Measurements from ENCODE around the gene TBRG4.

The TBRG4 gene

DNA sequence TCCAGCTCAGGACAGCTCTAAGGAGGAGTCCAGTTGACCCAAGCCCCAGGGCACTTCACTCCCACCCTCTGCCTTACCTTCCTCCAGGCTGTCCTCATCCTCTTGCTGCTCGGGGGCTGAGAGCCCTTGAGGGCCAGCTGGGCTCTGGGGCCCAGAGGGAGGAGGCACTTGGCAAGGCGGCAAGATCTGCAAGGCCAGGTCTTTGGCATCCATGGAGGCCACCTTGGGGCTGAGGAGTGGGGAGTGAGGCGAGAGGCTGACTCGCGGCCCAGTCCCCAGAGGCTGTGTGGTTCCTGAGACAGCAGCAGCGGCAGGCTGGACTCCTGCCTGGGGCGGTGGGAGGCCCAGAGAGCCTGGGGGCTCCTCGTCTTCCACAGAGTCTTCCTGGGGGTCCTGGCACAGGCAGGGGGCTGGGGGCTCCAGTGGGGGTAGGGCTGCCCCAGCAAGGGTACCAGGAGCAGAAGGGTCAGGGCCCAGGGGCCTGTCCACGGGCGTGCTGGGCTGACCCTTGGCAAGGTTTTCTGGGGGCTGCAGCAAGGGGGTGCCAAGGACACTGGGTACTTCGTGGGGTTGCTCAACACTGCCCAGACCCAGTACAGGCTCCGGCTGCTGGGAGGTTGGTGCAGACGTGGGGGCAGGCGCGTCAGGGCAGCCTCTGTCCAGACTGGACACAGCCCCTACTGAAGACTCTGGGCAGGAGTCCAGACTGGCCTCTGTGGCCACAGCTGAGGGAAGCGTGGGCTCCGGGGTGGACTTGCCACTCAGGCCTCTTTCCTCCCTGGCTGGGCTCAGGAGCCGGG is 29.3 kb downstream of the TBRG4 start:
- peak overlapping the region; percentile 76 for H3K27ac Mint-ChIP-seq (ENCODE audit: low read depth)
- peaks cover 13% of the 10 kb centered on the region for H3K4me1 Mint-ChIP-seq
- DNase-seq (ENCODE audit: low spot score in 2 of 2) (no peak), ATAC-seq (replicated peaks; ENCODE audit: extremely low read depth, poor library complexity, severe bottlenecking) (no peak)
- H3K4me3 Mint-ChIP-seq, result no peak overlapping the region
- no peaks in the 10 kb centered on the region for H3K9me3 Mint-ChIP-seq
- H3K36me3 Mint-ChIP-seq (ENCODE audit: insufficient read depth), result peaks cover 9% of the 10 kb centered on the region
- H3K27me3 Mint-ChIP-seq, result no peaks in the 10 kb centered on the region

GRCh38 chr7:45081670-45081974 is 29.9 kb downstream of the TBRG4 start:
- ATAC-seq (replicated peaks; ENCODE audit: extremely low read depth, poor library complexity, severe bottlenecking), result no peak

DNA sequence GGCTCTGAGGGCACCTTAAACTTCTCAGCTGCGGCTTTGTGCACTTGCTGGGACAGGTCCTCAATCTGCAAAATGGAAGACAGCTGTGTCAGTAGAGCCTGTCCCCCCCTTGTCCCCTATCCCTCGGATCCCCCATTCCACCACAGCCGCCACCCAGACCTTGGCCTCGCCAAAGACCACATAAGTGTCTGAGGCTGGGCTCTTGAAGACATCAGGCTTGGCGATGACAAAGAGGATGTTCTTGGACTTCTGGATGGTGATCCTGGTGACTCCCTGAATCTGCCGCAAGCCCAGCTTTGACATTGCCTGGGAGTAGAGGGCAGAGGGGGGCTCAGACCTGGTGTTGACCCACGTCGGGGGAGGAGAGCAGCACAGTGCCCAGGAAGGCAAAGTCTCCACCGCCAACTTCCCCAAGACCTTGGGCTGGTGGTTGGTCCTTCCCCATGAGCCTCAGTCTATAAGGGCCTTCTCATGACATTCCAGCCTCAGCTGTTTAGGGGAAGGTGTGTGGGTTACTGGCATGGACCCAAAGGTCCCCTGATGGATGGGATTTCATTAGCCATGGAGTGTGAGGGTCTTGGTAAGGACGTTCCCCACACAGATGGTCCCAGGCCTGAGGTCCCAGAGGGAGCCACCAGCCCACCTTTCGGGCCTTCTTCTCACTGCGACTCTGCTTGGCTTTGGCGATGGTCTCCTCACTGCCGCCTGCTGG is 30.4 kb downstream of the TBRG4 start:
- Mint-ChIP-seq H3K4me1 (peaks cover 13% of the 10 kb centered on the region), H3K27ac (ENCODE audit: low read depth) (peak overlapping the region; percentile 77), H3K9me3 (no peaks in the 10 kb centered on the region), H3K36me3 (ENCODE audit: insufficient read depth) (peaks cover 9% of the 10 kb centered on the region), H3K27me3 (no peaks in the 10 kb centered on the region), H3K4me3 (no peak overlapping the region)
- ATAC-seq (replicated peaks; ENCODE audit: extremely low read depth, poor library complexity, severe bottlenecking) (no peak), DNase-seq (ENCODE audit: low spot score in 2 of 2) (no peak)

More at GRCh38 chr7:45081670-45081974, 29.9 kb downstream of the TBRG4 start:
- no peaks in the 10 kb centered on the region for H3K27me3 Mint-ChIP-seq
- H3K27ac Mint-ChIP-seq (ENCODE audit: low read depth), result no peak overlapping the region
- peaks cover 9% of the 10 kb centered on the region for H3K36me3 Mint-ChIP-seq (ENCODE audit: insufficient read depth)
- peaks cover 13% of the 10 kb centered on the region for H3K4me1 Mint-ChIP-seq
- no peaks in the 10 kb centered on the region for H3K9me3 Mint-ChIP-seq
- DNase-seq (ENCODE audit: low spot score in 2 of 2), result no peak
- no peak overlapping the region for H3K4me3 Mint-ChIP-seq

DNA sequence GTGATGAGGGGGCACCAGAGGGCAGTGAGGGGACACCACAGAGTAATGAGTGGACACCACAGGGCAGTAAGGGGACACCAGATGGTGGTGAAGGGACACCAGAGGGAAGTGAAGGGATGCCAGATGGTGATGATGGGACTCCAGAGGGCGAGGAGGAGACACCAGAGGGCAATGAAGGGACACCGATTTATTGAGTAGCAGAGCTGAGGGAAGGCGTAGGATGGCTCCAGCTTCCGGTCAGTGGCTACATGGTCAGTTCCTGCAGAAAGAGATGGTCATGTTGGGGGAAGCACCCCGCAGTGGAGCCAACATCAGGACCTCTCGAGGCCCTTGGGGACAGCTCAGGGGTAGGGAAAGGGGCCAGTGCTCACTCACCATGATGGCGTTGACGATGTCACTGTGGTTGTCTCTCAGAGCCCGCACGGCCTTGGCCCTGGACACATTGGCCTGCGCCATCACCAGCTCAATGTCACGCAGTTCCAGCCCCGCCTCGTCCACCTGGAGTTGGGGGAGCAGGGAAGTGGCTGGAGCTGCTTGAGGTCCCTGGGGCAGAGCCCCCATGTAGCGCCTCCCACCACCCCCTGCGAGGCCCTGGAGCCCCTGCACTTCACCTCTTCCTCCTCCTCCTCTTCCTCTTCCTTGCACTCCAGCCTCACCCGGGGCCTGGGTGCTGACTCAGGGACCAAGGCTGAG is 31.1 kb downstream of the TBRG4 start:
- ATAC-seq (replicated peaks; ENCODE audit: extremely low read depth, poor library complexity, severe bottlenecking), result no peak
- no peaks in the 10 kb centered on the region for H3K9me3 Mint-ChIP-seq
- H3K27ac Mint-ChIP-seq (ENCODE audit: low read depth), result peak overlapping the region; percentile 77
- peaks cover 13% of the 10 kb centered on the region for H3K36me3 Mint-ChIP-seq (ENCODE audit: insufficient read depth)
- no peak overlapping the region for H3K4me3 Mint-ChIP-seq
- H3K4me1 Mint-ChIP-seq, result peaks cover 17% of the 10 kb centered on the region
- no peak for DNase-seq (ENCODE audit: low spot score in 2 of 2)
- no peaks in the 10 kb centered on the region for H3K27me3 Mint-ChIP-seq

GRCh38 chr7:45078125-45078681 is 33.3 kb downstream of the TBRG4 start:
- Mint-ChIP-seq H3K36me3 (ENCODE audit: insufficient read depth) (peaks cover 21% of the 10 kb centered on the region), H3K27ac (ENCODE audit: low read depth) (peak overlapping the region; percentile 77)

DNA sequence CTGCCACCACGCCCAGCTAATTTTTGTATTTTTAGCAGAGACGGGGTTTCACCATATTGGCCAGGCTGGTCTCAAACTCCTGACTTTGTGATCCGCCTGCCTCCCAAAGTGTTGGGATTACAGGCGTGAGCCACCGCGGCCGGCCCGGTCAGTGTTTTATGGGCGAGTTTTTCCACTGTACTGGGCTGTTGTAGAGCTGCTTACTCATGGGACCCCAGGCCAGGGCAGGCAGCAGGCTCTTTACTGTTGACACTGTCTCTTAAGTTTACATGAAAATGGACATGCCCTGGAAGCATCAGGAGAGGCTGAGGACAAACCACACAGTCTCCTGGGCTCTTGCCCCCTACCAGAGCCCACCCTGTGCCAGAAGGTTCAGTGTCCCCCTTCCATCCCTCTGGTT is 33.9 kb downstream of the TBRG4 start:
- H3K4me1 Mint-ChIP-seq, result peaks cover 30% of the 10 kb centered on the region
- peak overlapping the region; percentile 77 for H3K27ac Mint-ChIP-seq (ENCODE audit: low read depth)
- H3K4me3 Mint-ChIP-seq, result no peak overlapping the region
- H3K27me3 Mint-ChIP-seq, result no peaks in the 10 kb centered on the region
- peaks cover 27% of the 10 kb centered on the region for H3K36me3 Mint-ChIP-seq (ENCODE audit: insufficient read depth)
- no peaks in the 10 kb centered on the region for H3K9me3 Mint-ChIP-seq
- no peak for ATAC-seq (replicated peaks; ENCODE audit: extremely low read depth, poor library complexity, severe bottlenecking)
- no peak for DNase-seq (ENCODE audit: low spot score in 2 of 2)

More at GRCh38 chr7:45078125-45078681, 33.3 kb downstream of the TBRG4 start:
- H3K4me3 Mint-ChIP-seq, result no peak overlapping the region
- H3K27me3 Mint-ChIP-seq, result no peaks in the 10 kb centered on the region
- DNase-seq (ENCODE audit: low spot score in 2 of 2), result no peak
- ATAC-seq (replicated peaks; ENCODE audit: extremely low read depth, poor library complexity, severe bottlenecking), result no peak
- no peaks in the 10 kb centered on the region for H3K9me3 Mint-ChIP-seq
- H3K4me1 Mint-ChIP-seq, result peaks cover 24% of the 10 kb centered on the region

GRCh38 chr7:45076946-45077345 is 34.6 kb downstream of the TBRG4 start:
- ATAC-seq (replicated peaks; ENCODE audit: extremely low read depth, poor library complexity, severe bottlenecking), result no peak
- Mint-ChIP-seq H3K4me3 (no peak overlapping the region), H3K4me1 (peaks cover 32% of the 10 kb centered on the region), H3K36me3 (ENCODE audit: insufficient read depth) (peaks cover 30% of the 10 kb centered on the region), H3K9me3 (no peaks in the 10 kb centered on the region), H3K27ac (ENCODE audit: low read depth) (no peak overlapping the region), H3K27me3 (no peaks in the 10 kb centered on the region)
- no peak for DNase-seq (ENCODE audit: low spot score in 2 of 2)

GRCh38 chr7:45075871-45076796 is 35.4 kb downstream of the TBRG4 start:
- ATAC-seq (replicated peaks; ENCODE audit: extremely low read depth, poor library complexity, severe bottlenecking) (no peak), DNase-seq (ENCODE audit: low spot score in 2 of 2) (no peak)
- H3K9me3 Mint-ChIP-seq, result no peaks in the 10 kb centered on the region
- peaks cover 36% of the 10 kb centered on the region for H3K36me3 Mint-ChIP-seq (ENCODE audit: insufficient read depth)
- no peaks in the 10 kb centered on the region for H3K27me3 Mint-ChIP-seq
- H3K4me3 Mint-ChIP-seq, result no peak overlapping the region
- peak overlapping the region; percentile 58 for H3K27ac Mint-ChIP-seq (ENCODE audit: low read depth)
- peaks cover 36% of the 10 kb centered on the region for H3K4me1 Mint-ChIP-seq

GRCh38 chr7:45075355-45075644 is 36.2 kb downstream of the TBRG4 start:
- H3K27ac Mint-ChIP-seq (ENCODE audit: low read depth), result peak overlapping the region; percentile 58
- H3K4me3 Mint-ChIP-seq, result no peak overlapping the region
- no peak for ATAC-seq (replicated peaks; ENCODE audit: extremely low read depth, poor library complexity, severe bottlenecking)
- no peak for DNase-seq (ENCODE audit: low spot score in 2 of 2)
- no peaks in the 10 kb centered on the region for H3K27me3 Mint-ChIP-seq
- peaks cover 36% of the 10 kb centered on the region for H3K4me1 Mint-ChIP-seq
- H3K9me3 Mint-ChIP-seq, result no peaks in the 10 kb centered on the region
- H3K36me3 Mint-ChIP-seq (ENCODE audit: insufficient read depth), result peaks cover 40% of the 10 kb centered on the region

DNA sequence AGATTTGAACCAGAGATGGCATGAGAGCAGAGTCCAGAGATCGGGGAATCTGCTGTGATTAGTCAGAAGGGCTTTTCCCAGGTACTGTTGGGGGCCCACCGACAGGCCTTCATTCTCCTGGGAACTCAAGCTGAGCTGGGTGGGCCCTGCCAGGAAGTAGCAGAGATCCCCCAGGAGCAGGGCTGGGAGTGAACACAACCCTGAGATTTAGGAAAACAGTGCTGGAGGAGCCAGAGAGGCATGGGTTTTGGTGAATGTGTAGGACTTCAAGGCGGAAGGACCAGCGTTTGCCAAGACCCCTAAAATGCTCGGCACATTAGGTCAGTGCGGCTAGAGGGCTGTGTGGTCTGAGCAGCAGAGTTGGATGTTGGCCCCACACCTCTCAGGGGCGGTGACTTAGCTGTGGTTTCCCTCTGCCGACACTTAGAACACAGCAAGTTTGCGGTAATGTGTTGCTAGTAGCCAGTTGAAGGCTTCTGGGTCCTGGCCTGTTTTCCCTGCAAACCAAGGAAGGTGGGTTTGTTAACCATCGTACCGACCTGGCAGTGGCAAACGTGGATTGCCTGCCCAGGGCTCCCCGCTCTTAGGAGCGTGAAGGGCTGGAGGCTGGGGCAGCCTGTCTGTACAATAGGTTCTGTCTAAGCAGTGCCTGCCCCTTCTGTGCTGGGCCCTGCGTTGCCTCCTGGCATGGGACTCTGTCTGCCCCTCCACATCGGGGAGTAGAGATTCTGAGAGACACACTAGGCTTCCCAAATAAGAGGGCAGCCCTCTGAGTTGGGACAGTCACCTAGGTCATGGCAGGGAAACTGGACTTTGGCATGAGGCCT is 36.8 kb downstream of the TBRG4 start:
- H3K9me3 Mint-ChIP-seq, result no peaks in the 10 kb centered on the region
- no peak overlapping the region for H3K4me3 Mint-ChIP-seq
- H3K27ac Mint-ChIP-seq (ENCODE audit: low read depth), result peak overlapping the region; percentile 80
- no peaks in the 10 kb centered on the region for H3K27me3 Mint-ChIP-seq
- ATAC-seq (replicated peaks; ENCODE audit: extremely low read depth, poor library complexity, severe bottlenecking) (no peak), DNase-seq (ENCODE audit: low spot score in 2 of 2) (no peak)
- H3K36me3 Mint-ChIP-seq (ENCODE audit: insufficient read depth), result peaks cover 40% of the 10 kb centered on the region
- H3K4me1 Mint-ChIP-seq, result peaks cover 36% of the 10 kb centered on the region

DNA sequence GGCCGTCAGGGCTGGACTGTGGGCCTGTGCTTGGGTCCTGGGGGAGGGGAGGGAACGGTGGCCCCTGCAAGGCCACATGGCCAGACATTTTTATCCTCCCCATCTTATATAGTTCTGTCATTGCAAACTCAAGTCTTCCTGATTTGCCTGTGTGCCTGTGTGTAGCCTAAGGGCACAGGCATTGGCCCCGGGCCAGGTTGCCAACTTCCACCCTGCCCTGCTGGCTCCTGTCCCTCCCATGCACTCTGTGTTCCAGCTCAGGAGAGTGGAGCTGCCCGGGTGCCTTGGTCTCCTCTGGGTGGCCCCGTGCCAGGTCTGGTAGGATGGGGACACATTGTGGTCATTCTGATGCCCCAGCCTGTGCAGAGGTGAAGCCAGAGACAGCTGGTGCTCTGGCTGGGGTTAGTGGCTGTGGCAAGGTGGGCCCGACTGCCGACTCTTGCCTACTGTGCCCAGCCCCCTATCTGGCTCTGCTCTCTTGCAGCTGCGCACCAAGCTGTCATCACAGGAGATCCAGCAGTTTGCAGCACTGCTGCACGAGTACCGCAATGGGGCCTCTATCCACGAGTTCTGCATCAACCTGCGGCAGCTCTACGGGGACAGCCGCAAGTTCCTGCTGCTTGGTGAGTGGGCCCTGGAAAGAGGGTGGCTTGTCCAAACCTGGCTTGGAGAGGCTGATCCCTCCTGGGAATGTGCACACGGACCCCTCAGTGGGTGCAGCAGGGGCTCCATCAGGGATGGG is 37.5 kb downstream of the TBRG4 start:
- ATAC-seq (replicated peaks; ENCODE audit: extremely low read depth, poor library complexity, severe bottlenecking) (no peak), DNase-seq (ENCODE audit: low spot score in 2 of 2) (no peak)
- Mint-ChIP-seq H3K27me3 (no peaks in the 10 kb centered on the region), H3K4me3 (no peak overlapping the region), H3K9me3 (no peaks in the 10 kb centered on the region), H3K27ac (ENCODE audit: low read depth) (peak overlapping the region; percentile 80), H3K36me3 (ENCODE audit: insufficient read depth) (peaks cover 42% of the 10 kb centered on the region), H3K4me1 (peaks cover 37% of the 10 kb centered on the region)

Measured in central memory CD8-positive, alpha-beta T cell (primary cell).